HepG2 (cell line): ENCODE data around the gene CTDSPL2. TPM values are rescaled to one million over a fixed set of nuclear protein-coding genes. Genes with fewer than 3 reads are reported as not detected.

Source experiments
- ARID4A ChIP-seq: sonication (generic); formaldehyde crosslinking; IDR thresholded peaks from 2 replicates; pipeline ENCODE4 v1.5.0; 2020; ENCODE audit warnings: mild to moderate bottlenecking, missing genetic modification reagents, borderline replicate concordance
- DZIP1 ChIP-seq: sonication (generic); formaldehyde crosslinking; IDR thresholded peaks from 2 replicates; pipeline ENCODE4 v1.5.0; 2020; ENCODE audit warnings: mild to moderate bottlenecking, missing genetic modification reagents
- EHMT2 ChIP-seq: fragments of 200-600 bp; sonication (generic); IDR thresholded peaks from 2 replicates; pipeline ENCODE4 v1.7.0; 2017; ENCODE audit warnings: antibody characterized with exemption, low read depth, low read length, borderline replicate concordance
- RXRB ChIP-seq: IDR thresholded peaks from 2 replicates; pipeline ENCODE4 v1.6.1; 2016; ENCODE audit warnings: borderline replicate concordance, missing genetic modification reagents, missing compliant biosample characterization
- THYN1 ChIP-seq: sonication (generic); formaldehyde crosslinking; IDR thresholded peaks from 2 replicates; pipeline ENCODE4 v1.8.1; 2023; ENCODE audit warnings: low read depth, mild to moderate bottlenecking, moderate library complexity, missing genetic modification reagents, borderline replicate concordance
- ZFP90 ChIP-seq: sonication (generic); formaldehyde crosslinking; IDR thresholded peaks from 2 replicates; pipeline ENCODE4 v1.8.0; 2022; ENCODE audit warnings: missing genetic modification reagents, mild to moderate bottlenecking, inconsistent platforms, borderline replicate concordance
- ZNF382 ChIP-seq: sonication (generic); formaldehyde crosslinking; IDR thresholded peaks from 2 replicates; pipeline ENCODE4 v1.5.0; 2020; ENCODE audit warnings: missing genetic modification reagents, mild to moderate bottlenecking, borderline replicate concordance
- ZNF460 ChIP-seq: sonication (generic); formaldehyde crosslinking; IDR thresholded peaks from 2 replicates; pipeline ENCODE4 v1.5.1; 2020; ENCODE audit warnings: missing genetic modification reagents, mild to moderate bottlenecking, borderline replicate concordance
- ZNF740 ChIP-seq: sonication (generic); formaldehyde crosslinking; IDR thresholded peaks from 2 replicates; pipeline ENCODE4 v1.4.0; 2020; ENCODE audit warnings: missing genetic modification reagents
- ZNF746 ChIP-seq: sonication (generic); formaldehyde crosslinking; IDR thresholded peaks from 2 replicates; pipeline ENCODE4 v1.8.0; 2022; ENCODE audit warnings: mild to moderate bottlenecking, missing genetic modification reagents
- ZNF773 ChIP-seq: sonication (generic); formaldehyde crosslinking; IDR thresholded peaks from 2 replicates; pipeline ENCODE4 v1.4.0; 2020; ENCODE audit warnings: missing genetic modification reagents, borderline replicate concordance
- polyA plus RNA-seq, 8 experiments: library from polyadenylated mRNA; depleted of rRNA in 3 of 8; stranded (reverse) in 7 of 8; unstranded in 1 of 8; fragments of >200 nt; fragmentation: Illumina TruSeq in 4 of 8; extraction: Trizol in 4 of 8; gene quantifications; 2 replicates each; pipeline versions ENCODE4 v1.2.1 to v1.2.3, GENCODE V29; 2011 to 2016; ENCODE audit warnings: low read depth in 4 of 8, missing spikeins in 1 of 8, mixed read lengths in 1 of 8; ENCODE audit not compliant: insufficient read depth in 1 of 8
- total RNA-seq, 5 experiments: library from RNA; depleted of rRNA; stranded (reverse); fragments of >200 nt; fragmentation: Illumina TruSeq; extraction: Trizol; gene quantifications; 2 replicates each; pipeline ENCODE4 v1.2.3, GENCODE V29; 2016; ENCODE audit warnings: low read depth in 1 of 5
- TF ChIP-seq, protein P1 (sequence below): sonication (generic); formaldehyde crosslinking; IDR thresholded peaks from 2 replicates; pipeline ENCODE4 v1.5.0; 2020; ENCODE audit warnings: mild to moderate bottlenecking, missing genetic modification reagents, moderate library complexity
- TF ChIP-seq, protein P2 (sequence below): fragments of 450-650 bp; IDR thresholded peaks from 2 replicates; pipeline ENCODE4 v1.6.1; 2017; ENCODE audit warnings: mild to moderate bottlenecking
- TF ChIP-seq, protein P3 (sequence below): IDR thresholded peaks from 2 replicates; pipeline ENCODE4 v1.6.1; 2016; ENCODE audit warnings: low read depth, borderline replicate concordance

Gene CTDSPL2
- total and polyA plus RNA-seq, 2 of the 13 experiments (the other 11 are each of a cell fraction or from before 2014, with no cell fraction given), result 37.4 to 56.2 TPM

GRCh38 chr15:44427756-44428724, 611 bp downstream of the CTDSPL2 start (continued):
- TF ChIP-seq DZIP1 (no peak), THYN1 (CRISPR knock-in tag) (no peak), ZNF382 (CRISPR knock-in tag) (no peak), ARID4A (no peak; the same call in none of the 2 replicates), ZNF740 (CRISPR knock-in tag) (no peak), EHMT2 (no peak), ZNF460 (CRISPR knock-in tag) (no peak), ZNF746 (CRISPR knock-in tag) (peak; percentile 19; the same call in 1 of the 2 replicates), RXRB (no peak), ZFP90 (CRISPR knock-in tag) (no peak), ZNF773 (CRISPR knock-in tag) (no peak)
- TF ChIP-seq, protein P1, sequence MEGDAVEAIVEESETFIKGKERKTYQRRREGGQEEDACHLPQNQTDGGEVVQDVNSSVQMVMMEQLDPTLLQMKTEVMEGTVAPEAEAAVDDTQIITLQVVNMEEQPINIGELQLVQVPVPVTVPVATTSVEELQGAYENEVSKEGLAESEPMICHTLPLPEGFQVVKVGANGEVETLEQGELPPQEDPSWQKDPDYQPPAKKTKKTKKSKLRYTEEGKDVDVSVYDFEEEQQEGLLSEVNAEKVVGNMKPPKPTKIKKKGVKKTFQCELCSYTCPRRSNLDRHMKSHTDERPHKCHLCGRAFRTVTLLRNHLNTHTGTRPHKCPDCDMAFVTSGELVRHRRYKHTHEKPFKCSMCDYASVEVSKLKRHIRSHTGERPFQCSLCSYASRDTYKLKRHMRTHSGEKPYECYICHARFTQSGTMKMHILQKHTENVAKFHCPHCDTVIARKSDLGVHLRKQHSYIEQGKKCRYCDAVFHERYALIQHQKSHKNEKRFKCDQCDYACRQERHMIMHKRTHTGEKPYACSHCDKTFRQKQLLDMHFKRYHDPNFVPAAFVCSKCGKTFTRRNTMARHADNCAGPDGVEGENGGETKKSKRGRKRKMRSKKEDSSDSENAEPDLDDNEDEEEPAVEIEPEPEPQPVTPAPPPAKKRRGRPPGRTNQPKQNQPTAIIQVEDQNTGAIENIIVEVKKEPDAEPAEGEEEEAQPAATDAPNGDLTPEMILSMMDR, result 0 out of 2 replicates have a peak, but pooled peaks have one; percentile 6
- TF ChIP-seq, protein P2, sequence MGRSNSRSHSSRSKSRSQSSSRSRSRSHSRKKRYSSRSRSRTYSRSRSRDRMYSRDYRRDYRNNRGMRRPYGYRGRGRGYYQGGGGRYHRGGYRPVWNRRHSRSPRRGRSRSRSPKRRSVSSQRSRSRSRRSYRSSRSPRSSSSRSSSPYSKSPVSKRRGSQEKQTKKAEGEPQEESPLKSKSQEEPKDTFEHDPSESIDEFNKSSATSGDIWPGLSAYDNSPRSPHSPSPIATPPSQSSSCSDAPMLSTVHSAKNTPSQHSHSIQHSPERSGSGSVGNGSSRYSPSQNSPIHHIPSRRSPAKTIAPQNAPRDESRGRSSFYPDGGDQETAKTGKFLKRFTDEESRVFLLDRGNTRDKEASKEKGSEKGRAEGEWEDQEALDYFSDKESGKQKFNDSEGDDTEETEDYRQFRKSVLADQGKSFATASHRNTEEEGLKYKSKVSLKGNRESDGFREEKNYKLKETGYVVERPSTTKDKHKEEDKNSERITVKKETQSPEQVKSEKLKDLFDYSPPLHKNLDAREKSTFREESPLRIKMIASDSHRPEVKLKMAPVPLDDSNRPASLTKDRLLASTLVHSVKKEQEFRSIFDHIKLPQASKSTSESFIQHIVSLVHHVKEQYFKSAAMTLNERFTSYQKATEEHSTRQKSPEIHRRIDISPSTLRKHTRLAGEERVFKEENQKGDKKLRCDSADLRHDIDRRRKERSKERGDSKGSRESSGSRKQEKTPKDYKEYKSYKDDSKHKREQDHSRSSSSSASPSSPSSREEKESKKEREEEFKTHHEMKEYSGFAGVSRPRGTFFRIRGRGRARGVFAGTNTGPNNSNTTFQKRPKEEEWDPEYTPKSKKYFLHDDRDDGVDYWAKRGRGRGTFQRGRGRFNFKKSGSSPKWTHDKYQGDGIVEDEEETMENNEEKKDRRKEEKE, result no peak
- TF ChIP-seq, protein P3, sequence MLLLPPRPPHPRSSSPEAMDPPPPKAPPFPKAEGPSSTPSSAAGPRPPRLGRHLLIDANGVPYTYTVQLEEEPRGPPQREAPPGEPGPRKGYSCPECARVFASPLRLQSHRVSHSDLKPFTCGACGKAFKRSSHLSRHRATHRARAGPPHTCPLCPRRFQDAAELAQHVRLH (CRISPR knock-in tag), result no peak
